Colonic mucosa (tissue), 4 donors: ENCODE data around the gene IGFBP3. TPM values are rescaled to one million over a fixed set of nuclear protein-coding genes. Genes with fewer than 3 reads are reported as not detected.

ENCODE experiments used
- DNase-seq: peaks from one replicate; pipeline ENCODE4 v3.0.0-alpha.2; 2020
- H3K27ac ChIP-seq: fragments of 200-600 bp; one replicate; pipeline ENCODE4 v1.8.0; 2021
- H3K27me3 ChIP-seq: fragments of 200-600 bp; one replicate; pipeline ENCODE4 v1.8.0; 2021
- H3K36me3 ChIP-seq: fragments of 200-600 bp; one replicate; pipeline ENCODE4 v1.8.0; 2021
- H3K4me1 ChIP-seq: fragments of 200-600 bp; one replicate; pipeline ENCODE4 v1.8.0; 2021; ENCODE audit warnings: mild to moderate bottlenecking
- H3K4me3 ChIP-seq: fragments of 200-600 bp; one replicate; pipeline ENCODE4 v1.8.0; 2021
- H3K9ac ChIP-seq, 2 donors: one replicate each; pipeline ENCODE4 v1.7.0; 2013; ENCODE audit warnings: control low read depth in 2 of 2, low read depth in 2 of 2, low read length in 2 of 2
- H3K9me3 ChIP-seq: fragments of 200-600 bp; one replicate; pipeline ENCODE4 v1.8.0; 2021
- CTCF ChIP-seq: fragments of 200-600 bp; IDR thresholded peaks from one replicate; pipeline ENCODE4 v1.8.0; 2022; ENCODE audit warnings: antibody characterized with exemption, mild to moderate bottlenecking
- intact Hi-C: fragments of 100-400 bp; cut with DNase I; formaldehyde crosslinking; loops from one replicate; pipeline ENCODE4 v1.14.1; 2022
- total RNA-seq, 2 donors: library from RNA; stranded (reverse); fragmentation: NEBNext Ultra II Directional in 1 of 2; extraction: Animal tissue kit (Norgen Biotek cat#: 25700) in 1 of 2; gene quantifications; one replicate each; pipeline ENCODE4 v1.2.1, GENCODE V29; 2021
- donor health status: healthy.
- donor health status: DM: no; HTN: no; CAD: no.
- donor health status: DM: no; HTN: no; CAD: no.

Gene IGFBP3
- total RNA-seq, 2 donors from 2014 or later = 23.2 to 36.9 TPM

- no peak overlapping the region for H3K9ac ChIP-seq
- H3K27ac ChIP-seq = no peak overlapping the region
- H3K9me3 ChIP-seq = no peaks in the 10 kb centered on the region
- H3K4me3 ChIP-seq = no peak overlapping the region
- no peaks in the 10 kb centered on the region for H3K27me3 ChIP-seq
- intact Hi-C loops = no loop called here
- TF ChIP-seq CTCF = no peak
- no peaks in the 10 kb centered on the region for H3K36me3 ChIP-seq
- no peak for DNase-seq
- H3K4me1 ChIP-seq = no peaks in the 10 kb centered on the region
These were observed 9.9 kb upstream of the IGFBP3 start for GRCh38 chr7:45930967-45931366.

GRCh38 chr7:45927721-45928120, 6.6 kb upstream of the IGFBP3 start:
- H3K27me3 ChIP-seq = peaks cover under 1% of the 10 kb centered on the region
- no peak overlapping the region for H3K9ac ChIP-seq
- no peak for TF ChIP-seq CTCF
- no peak overlapping the region for H3K4me3 ChIP-seq
- DNase-seq = no peak
- H3K9me3 ChIP-seq = no peaks in the 10 kb centered on the region
- no peaks in the 10 kb centered on the region for H3K4me1 ChIP-seq
- H3K36me3 ChIP-seq = no peaks in the 10 kb centered on the region
- intact Hi-C loops = no loop called here
- no peak overlapping the region for H3K27ac ChIP-seq

GRCh38 chr7:45924283-45924682, 3.2 kb upstream of the IGFBP3 start:
- Histone ChIP-seq H3K27me3 (peaks cover 35% of the 10 kb centered on the region), H3K36me3 (no peaks in the 10 kb centered on the region), H3K9ac (no peak overlapping the region), H3K27ac (no peak overlapping the region), H3K4me1 (no peaks in the 10 kb centered on the region), H3K9me3 (no peaks in the 10 kb centered on the region), H3K4me3 (no peak overlapping the region)
- no peak for DNase-seq
- intact Hi-C loops = loop anchor here (2.0 kb wide), 1 partner anchor 1165 kb away; no protein-coding TSS in a partner anchor
- TF ChIP-seq CTCF = no peak

GRCh38 chr7:45923818-45924217, 2.7 kb upstream of the IGFBP3 start:
- intact Hi-C loops = loop anchor here (2.0 kb wide), 1 partner anchor 1165 kb away; no protein-coding TSS in a partner anchor
- Histone ChIP-seq H3K9ac (no peak overlapping the region), H3K9me3 (no peaks in the 10 kb centered on the region), H3K36me3 (no peaks in the 10 kb centered on the region), H3K4me1 (no peaks in the 10 kb centered on the region), H3K27me3 (peaks cover 37% of the 10 kb centered on the region), H3K27ac (no peak overlapping the region), H3K4me3 (no peak overlapping the region)
- no peak for TF ChIP-seq CTCF
- DNase-seq = no peak

- Histone ChIP-seq H3K27me3 (peaks cover 37% of the 10 kb centered on the region), H3K4me3 (no peak overlapping the region), H3K36me3 (no peaks in the 10 kb centered on the region), H3K4me1 (no peaks in the 10 kb centered on the region), H3K27ac (no peak overlapping the region), H3K9me3 (no peaks in the 10 kb centered on the region), H3K9ac (no peak overlapping the region)
- DNase-seq = peak; percentile 74
- peak; percentile 79 for TF ChIP-seq CTCF
- intact Hi-C loops = no loop called here
These were observed 2.2 kb upstream of the IGFBP3 start for GRCh38 chr7:45923290-45923689.
